Mucosa of gallbladder (tissue), 1 donor: ENCODE results near the gene ENTPD6. TPM values are rescaled to one million over a fixed set of nuclear protein-coding genes. Genes with fewer than 3 reads are reported as not detected.
A peak's percentile ranks its signal among the peaks of the same experiment; 100 is the strongest.
"Not testable (repeated sequence)": the region's sequence is repeated elsewhere in the genome, so short reads cannot be mapped to it uniquely, and the experiment has no call there.

ENCODE experiments used
- DNase-seq: peaks from one replicate; pipeline ENCODE4 v3.0.0-alpha.2; 2020; ENCODE audit warnings: low spot score
- total RNA-seq: library from RNA; stranded (reverse); gene quantifications from one replicate; pipeline ENCODE4 v1.2.1, GENCODE V29; 2021
- donor health status: DM: no; HTN: no; CAD: no.

The ENTPD6 gene
- total RNA-seq, 1 donor from 2014 or later = 133 TPM

DNA sequence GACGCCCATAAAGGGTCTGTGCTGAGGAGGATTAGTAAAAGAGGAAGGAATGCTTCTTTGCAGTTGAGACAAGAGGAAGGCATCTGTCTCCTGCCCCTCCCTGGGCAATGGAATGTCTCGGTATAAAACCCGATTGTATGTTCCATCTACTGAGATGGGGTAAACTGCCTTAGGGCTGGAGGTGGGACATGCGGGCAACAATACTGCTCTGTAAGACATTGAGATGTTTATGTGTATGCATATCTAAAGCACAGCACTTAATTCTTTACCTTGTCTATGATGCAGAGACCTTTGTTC lies 46.1 kb downstream of the ENTPD6 start:
- DNase-seq = not testable (repeated sequence)

DNA sequence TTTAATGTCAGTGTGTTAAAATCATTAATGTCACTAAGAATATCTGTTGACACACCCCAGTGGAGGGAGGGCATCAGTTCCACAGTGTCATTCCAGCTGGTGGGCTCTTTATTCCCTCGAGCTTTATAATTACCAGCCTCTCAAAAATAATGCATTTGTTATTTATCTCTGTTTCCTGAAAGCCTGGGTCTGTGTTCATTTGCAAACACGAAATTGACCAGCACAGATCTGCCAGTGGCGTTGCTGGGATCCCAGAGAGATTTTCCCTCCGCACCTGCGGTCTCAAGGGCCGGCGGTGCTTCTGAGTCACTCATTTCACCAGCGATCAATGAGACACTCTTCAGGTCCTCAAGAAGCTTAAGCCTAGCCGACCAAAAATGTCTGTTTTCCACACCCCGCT lies 46.7 kb downstream of the ENTPD6 start:
- DNase-seq = no peak

DNA sequence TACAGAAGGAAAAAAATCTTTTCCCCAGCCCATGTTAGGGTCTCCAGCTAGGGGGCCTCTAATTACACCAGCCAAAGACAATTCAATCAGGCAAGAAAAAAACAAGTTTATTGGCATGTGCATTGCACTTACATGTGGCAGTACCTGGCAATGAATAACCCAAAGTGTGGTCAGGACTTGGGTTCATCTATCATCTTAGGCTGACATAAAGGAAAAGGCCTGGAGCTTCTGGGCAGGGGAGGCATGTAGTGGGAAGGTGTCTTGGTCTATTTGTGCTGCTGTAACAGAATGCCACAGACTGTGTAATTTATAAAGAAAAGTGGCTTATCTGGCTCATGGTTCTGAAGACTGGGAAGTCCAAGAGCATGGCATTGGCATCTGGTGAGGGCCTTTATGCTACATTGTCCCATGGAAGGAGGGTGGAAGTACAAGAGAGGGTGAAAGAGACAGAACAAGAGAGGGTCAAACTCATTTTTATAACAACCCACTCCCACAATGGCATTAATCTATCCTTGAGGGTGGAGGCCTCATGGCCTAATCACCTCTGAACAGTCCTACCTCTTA lies 48.0 kb downstream of the ENTPD6 start:
- DNase-seq = no peak

GRCh38 chr20:25244976-25245375 lies 49.5 kb downstream of the ENTPD6 start:
- DNase-seq = no peak

DNA sequence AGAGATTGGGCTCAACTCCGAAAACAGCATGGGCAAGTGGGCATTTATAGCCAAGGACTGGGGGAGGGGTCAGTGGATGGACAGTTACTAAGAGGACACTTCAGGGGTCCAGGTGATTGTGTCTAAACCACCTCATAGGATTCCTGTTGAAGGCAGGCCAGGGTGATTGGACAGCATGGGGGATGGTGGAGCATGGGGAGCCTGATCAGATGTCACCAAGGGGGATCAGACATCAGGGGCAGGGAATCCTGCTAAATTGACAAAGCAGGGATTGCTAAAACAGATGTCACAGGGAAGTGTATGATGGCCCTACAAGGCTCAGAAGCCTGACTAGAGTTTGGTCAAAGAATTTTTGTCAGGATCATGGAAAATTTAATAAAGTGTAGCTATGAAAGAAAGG lies 49.9 kb downstream of the ENTPD6 start:
- no peak for DNase-seq

DNA sequence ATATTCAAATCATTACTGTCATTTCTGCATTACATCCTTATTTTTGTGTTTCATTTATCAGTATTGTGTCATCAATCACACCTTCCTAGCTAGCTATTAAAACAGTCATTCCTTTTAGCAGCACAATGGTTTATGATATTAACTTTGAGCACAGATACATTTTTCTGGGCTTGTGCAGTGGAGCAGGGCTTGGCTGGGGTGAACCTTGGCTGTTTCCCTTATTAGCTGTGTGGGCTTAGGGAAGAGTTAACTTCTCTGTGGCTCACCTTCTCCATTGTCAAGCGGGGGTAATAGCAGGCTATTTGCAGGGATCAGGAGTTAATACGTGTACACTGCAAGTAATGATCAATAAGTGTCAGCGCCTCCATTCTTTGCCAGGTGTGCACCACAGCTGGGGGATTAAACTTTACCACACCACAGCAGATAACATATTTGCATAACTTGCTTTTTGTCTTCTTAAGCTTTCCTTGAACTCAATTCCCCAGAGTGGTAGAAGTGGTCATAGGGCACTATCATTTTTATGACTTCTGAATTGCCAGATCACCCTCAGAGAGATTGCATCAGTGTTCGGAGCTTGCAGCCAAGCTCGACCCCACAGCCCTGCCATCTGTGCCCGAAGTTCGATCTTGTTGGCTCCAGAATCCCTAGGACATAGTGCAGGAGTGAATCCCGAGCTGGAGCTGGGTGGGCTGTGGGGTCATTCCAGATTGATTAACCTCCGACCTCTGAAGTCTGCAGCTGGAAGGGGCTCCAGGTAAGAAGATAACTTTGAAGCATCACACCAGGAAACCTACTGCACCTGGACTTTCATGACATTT lies 50.9 kb downstream of the ENTPD6 start:
- DNase-seq = no peak

DNA sequence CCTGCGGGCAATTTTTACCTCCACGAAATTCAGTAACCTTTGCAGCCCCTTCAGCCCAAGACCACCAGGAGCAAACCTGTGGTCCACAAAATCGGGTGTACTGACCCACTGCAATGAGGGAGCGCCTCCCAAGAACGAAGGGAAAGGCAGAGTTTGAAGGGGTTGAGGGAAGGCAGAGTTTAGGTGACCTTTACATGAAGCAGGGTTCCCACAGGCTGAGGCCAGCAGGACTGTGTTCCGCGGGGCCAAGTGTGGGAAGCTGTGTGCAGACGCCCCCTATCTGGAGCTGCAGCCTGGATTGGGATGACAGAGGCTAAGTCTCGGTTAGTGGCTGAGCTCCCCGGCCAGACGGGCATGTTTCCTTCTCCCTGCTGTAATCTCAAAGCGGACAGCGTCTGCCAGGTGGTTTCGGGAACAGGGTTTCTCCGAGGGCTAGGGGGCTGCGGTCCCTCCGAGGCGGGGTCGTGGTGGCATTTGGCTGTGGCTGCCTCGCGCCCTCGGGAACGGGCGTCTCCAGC lies 51.5 kb downstream of the ENTPD6 start:
- peak; percentile 53 for DNase-seq

- DNase-seq = peak; percentile 34
These were observed 52.0 kb downstream of the ENTPD6 start for GRCh38 chr20:25247518-25247955.

DNA sequence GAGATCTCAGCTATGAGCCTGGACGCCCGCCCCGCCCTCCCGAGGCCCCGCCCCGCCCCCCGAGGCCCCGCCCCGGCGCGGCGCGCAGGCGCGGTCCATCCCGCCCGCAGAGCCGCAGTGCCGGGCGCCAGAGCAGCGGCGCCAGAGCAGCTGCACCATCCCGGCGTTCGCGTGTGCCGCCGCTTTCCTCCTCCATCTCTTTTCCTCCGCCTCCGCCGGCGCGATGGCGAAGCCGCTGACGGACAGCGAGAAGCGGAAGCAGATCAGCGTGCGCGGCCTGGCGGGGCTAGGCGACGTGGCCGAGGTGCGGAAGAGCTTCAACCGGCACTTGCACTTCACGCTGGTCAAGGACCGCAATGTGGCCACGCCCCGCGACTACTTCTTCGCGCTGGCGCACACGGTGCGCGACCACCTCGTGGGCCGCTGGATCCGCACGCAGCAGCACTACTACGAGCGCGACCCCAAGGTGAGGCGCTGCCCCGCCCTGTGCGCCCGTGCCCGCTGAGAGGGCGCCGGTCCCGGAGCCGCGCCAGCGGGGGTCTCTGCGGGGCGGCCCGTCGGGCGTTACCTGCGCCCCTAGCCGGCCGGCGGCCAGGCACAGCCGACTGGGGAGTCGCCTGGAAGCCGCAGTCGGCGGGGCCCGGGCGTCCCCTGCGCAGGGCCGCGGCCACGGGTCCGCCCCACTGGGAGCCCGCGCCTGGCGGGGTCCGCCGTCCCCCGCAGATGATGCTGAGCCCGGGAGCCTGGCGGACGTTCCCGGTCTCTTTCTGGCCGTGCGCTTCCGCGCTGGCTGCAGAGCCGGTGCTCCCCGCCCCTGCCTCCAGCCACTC lies 52.7 kb downstream of the ENTPD6 start, which contains the start of gene PYGB:
PYGB (plus strand) TSS at position 130 of the 830 bp plus-strand sequence; CDS start at position 224, 94 bp downstream.
- DNase-seq = peak; percentile 74

- DNase-seq = no peak
These were observed 53.3 kb downstream of the ENTPD6 start for GRCh38 chr20:25248786-25249172.

DNA sequence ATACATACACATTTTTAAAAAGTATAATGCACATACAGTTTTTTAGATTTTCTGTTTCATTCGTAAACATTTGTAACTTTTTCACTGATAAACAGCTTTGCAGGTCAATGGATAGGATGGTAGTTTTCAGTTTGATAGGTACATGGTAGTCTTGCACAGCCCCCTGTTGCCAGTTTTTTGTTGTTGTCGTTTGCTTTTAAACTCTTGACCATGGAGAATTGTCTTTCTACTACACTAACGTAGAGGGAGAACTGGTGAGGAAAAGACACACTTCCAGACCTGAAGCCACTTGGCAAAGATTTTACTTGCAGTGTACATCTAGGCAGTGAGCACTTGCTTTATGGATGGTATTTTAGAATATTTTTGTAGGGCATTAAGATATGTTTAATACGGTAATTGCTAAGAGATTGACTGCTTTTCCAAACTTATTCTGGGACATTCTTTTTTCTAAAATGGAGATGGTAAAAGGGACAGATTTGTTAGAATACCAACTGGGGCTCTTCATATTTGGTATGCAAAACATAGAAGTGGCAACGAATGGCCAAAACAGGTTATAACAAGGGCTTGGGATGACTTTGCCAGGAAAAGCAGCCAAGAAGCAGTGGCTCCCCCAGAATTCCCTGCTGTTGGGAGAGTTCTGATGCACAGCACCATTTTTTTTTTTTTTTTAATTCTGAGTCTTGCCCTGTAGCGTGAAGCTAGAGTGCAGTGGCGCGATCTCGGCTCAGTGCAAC lies 53.9 kb downstream of the ENTPD6 start:
- DNase-seq = no peak

DNA sequence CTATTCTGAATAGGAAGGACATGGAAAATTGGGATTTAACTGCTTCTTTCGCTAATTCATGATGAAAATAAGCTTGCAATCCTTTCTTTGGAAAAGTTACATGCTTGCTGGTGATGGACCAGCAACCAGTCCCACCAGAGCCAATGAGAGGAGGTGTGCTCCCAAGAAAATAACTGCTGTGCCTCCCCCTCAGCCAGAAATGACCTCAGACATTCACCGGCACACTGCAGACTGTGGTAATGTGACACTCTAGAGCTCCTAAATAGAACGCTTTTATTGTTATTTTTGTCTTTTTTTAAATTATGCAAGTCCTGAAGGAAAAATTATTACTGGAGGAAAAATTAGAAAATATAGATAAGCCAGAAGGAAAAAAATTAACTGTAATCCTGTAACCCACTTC lies 55.0 kb downstream of the ENTPD6 start:
- no peak for DNase-seq

GRCh38 chr20:25251019-25251418 lies 55.5 kb downstream of the ENTPD6 start:
- no peak for DNase-seq

- no peak for DNase-seq
These were observed 56.0 kb downstream of the ENTPD6 start for GRCh38 chr20:25251558-25251957.

DNA sequence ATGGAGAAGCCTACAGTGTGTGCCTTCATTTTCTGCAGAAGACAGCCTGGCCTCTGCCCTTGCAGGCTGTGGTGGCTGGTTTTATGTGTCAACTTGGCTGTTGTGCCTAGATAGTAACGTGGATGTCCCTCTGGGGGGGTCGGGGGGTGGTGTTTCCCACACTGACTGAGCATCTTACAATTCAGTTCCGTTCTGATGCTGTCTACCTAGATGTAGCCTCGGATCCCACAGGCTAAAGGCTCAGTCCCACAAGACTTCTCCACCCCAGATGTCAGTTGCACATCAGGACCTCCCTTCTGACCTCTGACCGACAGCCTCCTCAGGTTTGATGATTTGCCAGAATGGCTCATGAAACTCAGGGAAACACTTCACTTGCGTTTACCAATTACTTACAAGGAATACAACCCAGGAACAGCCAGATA lies 56.7 kb downstream of the ENTPD6 start:
- no peak for DNase-seq

GRCh38 chr20:25252686-25253421 lies 57.3 kb downstream of the ENTPD6 start:
- no peak for DNase-seq

GRCh38 chr20:25253606-25254275 lies 58.2 kb downstream of the ENTPD6 start:
- DNase-seq = no peak

DNA sequence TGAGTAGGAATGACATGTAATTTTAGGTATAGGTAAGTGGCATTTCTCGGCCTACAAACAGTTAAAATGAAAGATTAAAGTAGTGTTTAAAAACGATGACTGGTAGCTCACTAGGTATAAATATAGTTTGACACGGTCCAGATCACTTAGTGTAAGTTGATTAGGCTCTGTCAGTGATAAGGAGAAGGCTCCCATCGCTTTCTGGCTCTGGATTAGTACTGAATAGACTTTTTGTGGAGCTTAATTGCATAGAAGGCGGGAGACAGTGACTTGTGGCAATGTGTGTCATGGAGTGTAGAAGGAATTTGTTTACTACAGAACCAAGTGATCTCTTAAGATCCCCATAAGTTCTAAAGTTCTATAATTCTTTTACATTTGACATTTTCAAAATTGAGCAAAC lies 59.1 kb downstream of the ENTPD6 start:
- DNase-seq = no peak

- DNase-seq = peak; percentile 86
These were observed 59.6 kb downstream of the ENTPD6 start for GRCh38 chr20:25254986-25255680.
